Prostate gland (tissue), 2 donors: Measurements from ENCODE around the gene POLR2M.

ENCODE experiments used
- POLR2A ChIP-seq: fragments of 450-650 bp; IDR thresholded peaks from one replicate; pipeline ENCODE4 v1.6.1; 2016; ENCODE audit warnings: antibody characterized with exemption, mild to moderate bottlenecking
- TF ChIP-seq, protein P1 (sequence below), 4 experiments: fragments of 200-600 bp in 2 of 4; fragments of 450-650 bp in 2 of 4; sonication (generic) in 2 of 4; IDR thresholded peaks; 1 replicate in 3 of 4; 2 replicates in 1 of 4; pipeline ENCODE4 v1.5.1; 2016 to 2019; ENCODE audit warnings: antibody characterized with exemption in 4 of 4, mild to moderate bottlenecking in 2 of 4, moderate library complexity in 2 of 4

DNA sequence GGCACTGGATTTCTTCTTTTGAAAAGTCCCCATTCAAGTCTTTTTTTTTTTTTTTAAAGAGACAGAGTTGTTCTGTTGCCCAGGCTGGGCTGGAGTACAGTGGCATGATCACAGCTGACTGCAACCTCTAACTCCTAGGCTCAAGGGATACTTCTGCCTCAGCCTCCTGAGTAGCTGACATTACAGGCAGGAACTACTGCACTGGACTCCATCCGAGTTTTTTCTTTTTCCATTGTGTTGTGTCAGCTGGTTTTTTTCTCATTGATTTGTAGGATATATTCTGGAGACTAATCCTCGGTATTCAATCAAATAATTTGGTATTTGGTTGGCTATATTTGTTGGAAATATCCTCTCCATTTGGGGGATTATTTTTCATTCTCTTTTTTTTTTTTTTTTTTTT is 11.8 kb downstream of the POLR2M start:
- TF ChIP-seq, protein P1, sequence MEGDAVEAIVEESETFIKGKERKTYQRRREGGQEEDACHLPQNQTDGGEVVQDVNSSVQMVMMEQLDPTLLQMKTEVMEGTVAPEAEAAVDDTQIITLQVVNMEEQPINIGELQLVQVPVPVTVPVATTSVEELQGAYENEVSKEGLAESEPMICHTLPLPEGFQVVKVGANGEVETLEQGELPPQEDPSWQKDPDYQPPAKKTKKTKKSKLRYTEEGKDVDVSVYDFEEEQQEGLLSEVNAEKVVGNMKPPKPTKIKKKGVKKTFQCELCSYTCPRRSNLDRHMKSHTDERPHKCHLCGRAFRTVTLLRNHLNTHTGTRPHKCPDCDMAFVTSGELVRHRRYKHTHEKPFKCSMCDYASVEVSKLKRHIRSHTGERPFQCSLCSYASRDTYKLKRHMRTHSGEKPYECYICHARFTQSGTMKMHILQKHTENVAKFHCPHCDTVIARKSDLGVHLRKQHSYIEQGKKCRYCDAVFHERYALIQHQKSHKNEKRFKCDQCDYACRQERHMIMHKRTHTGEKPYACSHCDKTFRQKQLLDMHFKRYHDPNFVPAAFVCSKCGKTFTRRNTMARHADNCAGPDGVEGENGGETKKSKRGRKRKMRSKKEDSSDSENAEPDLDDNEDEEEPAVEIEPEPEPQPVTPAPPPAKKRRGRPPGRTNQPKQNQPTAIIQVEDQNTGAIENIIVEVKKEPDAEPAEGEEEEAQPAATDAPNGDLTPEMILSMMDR (IDR thresholded peaks at IDR 0.05) = no peak
- TF ChIP-seq POLR2A = no peak
